Panc1 (cell line): Measurements from ENCODE around the gene FAM110C.

ENCODE experiments used
- POLR2AphosphoS5 ChIP-seq: IDR thresholded peaks from 2 replicates; pipeline ENCODE4 v1.6.1; 2012; ENCODE audit warnings: mild to moderate bottlenecking, low read depth, low read length, moderate library complexity
- TCF7L2 ChIP-seq: IDR thresholded peaks from 2 replicates; pipeline ENCODE4 v1.6.1; 2011; ENCODE audit warnings: mild to moderate bottlenecking, low read depth, low read length, inconsistent platforms
- TF ChIP-seq, protein P1 (sequence below), 2 experiments: IDR thresholded peaks; 2 replicates each; pipeline ENCODE4 v1.6.1; 2011 to 2012; ENCODE audit warnings: low read depth in 2 of 2, control low read depth in 1 of 2, low read length in 1 of 2, mild to moderate bottlenecking in 1 of 2, moderate library complexity in 1 of 2; ENCODE audit not compliant: insufficient read depth in 1 of 2
- TF ChIP-seq, protein P2 (sequence below): fragments of 450-650 bp; IDR thresholded peaks from 2 replicates; pipeline ENCODE4 v1.5.1; 2017; ENCODE audit warnings: mild to moderate bottlenecking

DNA sequence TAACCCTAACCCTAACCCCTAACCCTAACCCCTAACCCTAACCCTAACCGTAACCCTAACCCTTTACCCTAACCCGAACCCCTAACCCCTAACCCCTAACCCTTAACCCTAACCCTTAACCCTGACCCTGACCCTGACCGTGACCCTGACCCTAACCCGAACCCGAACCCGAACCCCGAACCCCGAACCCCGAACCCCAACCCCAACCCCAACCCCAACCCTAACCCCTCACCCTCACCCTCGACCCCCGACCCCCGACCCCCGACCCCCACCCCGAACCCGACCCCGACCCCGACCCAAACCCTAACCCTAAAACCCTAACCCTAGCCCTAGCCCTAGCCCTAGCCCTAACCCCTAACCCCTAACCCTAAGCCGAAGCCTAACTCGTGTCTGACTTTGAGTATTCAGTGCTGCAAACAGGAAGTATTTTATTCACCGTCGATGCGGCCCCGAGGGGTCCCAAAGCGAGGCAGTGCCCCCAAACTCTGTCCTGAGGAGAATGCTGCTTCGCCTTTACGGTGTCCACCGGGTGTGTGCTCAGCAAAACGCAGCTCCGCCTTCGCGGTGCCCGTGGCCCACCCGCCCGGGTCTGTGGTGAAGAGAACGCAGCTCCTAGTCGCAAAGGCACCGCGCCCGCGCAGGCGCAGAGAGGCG, 36.0 kb downstream of the FAM110C start:
- TF ChIP-seq, protein P1, sequence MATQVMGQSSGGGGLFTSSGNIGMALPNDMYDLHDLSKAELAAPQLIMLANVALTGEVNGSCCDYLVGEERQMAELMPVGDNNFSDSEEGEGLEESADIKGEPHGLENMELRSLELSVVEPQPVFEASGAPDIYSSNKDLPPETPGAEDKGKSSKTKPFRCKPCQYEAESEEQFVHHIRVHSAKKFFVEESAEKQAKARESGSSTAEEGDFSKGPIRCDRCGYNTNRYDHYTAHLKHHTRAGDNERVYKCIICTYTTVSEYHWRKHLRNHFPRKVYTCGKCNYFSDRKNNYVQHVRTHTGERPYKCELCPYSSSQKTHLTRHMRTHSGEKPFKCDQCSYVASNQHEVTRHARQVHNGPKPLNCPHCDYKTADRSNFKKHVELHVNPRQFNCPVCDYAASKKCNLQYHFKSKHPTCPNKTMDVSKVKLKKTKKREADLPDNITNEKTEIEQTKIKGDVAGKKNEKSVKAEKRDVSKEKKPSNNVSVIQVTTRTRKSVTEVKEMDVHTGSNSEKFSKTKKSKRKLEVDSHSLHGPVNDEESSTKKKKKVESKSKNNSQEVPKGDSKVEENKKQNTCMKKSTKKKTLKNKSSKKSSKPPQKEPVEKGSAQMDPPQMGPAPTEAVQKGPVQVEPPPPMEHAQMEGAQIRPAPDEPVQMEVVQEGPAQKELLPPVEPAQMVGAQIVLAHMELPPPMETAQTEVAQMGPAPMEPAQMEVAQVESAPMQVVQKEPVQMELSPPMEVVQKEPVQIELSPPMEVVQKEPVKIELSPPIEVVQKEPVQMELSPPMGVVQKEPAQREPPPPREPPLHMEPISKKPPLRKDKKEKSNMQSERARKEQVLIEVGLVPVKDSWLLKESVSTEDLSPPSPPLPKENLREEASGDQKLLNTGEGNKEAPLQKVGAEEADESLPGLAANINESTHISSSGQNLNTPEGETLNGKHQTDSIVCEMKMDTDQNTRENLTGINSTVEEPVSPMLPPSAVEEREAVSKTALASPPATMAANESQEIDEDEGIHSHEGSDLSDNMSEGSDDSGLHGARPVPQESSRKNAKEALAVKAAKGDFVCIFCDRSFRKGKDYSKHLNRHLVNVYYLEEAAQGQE (IDR thresholded peaks at IDR 0.05; ENCODE audit: insufficient read depth in 1 of 2, low read depth in 2 of 2, low read length in 1 of 2): no peak
- TF ChIP-seq, protein P2, sequence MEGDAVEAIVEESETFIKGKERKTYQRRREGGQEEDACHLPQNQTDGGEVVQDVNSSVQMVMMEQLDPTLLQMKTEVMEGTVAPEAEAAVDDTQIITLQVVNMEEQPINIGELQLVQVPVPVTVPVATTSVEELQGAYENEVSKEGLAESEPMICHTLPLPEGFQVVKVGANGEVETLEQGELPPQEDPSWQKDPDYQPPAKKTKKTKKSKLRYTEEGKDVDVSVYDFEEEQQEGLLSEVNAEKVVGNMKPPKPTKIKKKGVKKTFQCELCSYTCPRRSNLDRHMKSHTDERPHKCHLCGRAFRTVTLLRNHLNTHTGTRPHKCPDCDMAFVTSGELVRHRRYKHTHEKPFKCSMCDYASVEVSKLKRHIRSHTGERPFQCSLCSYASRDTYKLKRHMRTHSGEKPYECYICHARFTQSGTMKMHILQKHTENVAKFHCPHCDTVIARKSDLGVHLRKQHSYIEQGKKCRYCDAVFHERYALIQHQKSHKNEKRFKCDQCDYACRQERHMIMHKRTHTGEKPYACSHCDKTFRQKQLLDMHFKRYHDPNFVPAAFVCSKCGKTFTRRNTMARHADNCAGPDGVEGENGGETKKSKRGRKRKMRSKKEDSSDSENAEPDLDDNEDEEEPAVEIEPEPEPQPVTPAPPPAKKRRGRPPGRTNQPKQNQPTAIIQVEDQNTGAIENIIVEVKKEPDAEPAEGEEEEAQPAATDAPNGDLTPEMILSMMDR: no peak
- no peak for TF ChIP-seq TCF7L2
- no peak for TF ChIP-seq POLR2AphosphoS5
